K562 (cell line): ENCODE measurements around the gene WDR86. TPM values are rescaled to one million over a fixed set of nuclear protein-coding genes. Genes with fewer than 3 reads are reported as not detected.

Experiments
- CBFA2T3 ChIP-seq: fragments of 450-650 bp; IDR thresholded peaks from 2 replicates; pipeline ENCODE4 v1.6.1; 2017
- CHD7 ChIP-seq: fragments of 200-600 bp; sonication (generic); IDR thresholded peaks from one replicate; pipeline ENCODE4 v1.6.1; 2012; ENCODE audit warnings: mild to moderate bottlenecking, low read depth, low read length, inconsistent platforms
- MBD1 ChIP-seq: fragments of 250-450 bp; sonication (Bioruptor Pico); IDR thresholded peaks from 2 replicates; pipeline ENCODE4 v1.8.0; 2022; ENCODE audit warnings: inconsistent platforms
- PTBP1 ChIP-seq: fragments of 200-400 bp; formaldehyde crosslinking; IDR thresholded peaks from 2 replicates; pipeline ENCODE4 v1.6.1; 2017; ENCODE audit warnings: low read depth, low read length
- RB1 ChIP-seq: fragments of 450-650 bp; IDR thresholded peaks from 2 replicates; pipeline ENCODE4 v1.6.1; 2017; ENCODE audit warnings: low read depth, mild to moderate bottlenecking
- RNF219 ChIP-seq: fragments of 250-450 bp; sonication (Bioruptor Pico); IDR thresholded peaks from 2 replicates; pipeline ENCODE4 v1.5.0; 2022; ENCODE audit warnings: mild to moderate bottlenecking
- SMAD3 ChIP-seq: fragments of 450-650 bp; formaldehyde crosslinking; conservative IDR thresholded peaks from 2 replicates; pipeline ENCODE4 v1.4.0; 2020; ENCODE audit warnings: mild to moderate bottlenecking
- ZNF133 ChIP-seq: fragments of 250-450 bp; sonication (Bioruptor Pico); IDR thresholded peaks from 2 replicates; pipeline ENCODE4 v1.4.0; 2020; ENCODE audit warnings: mild to moderate bottlenecking
- ZNF324 ChIP-seq: fragments of 250-450 bp; sonication (Bioruptor Pico); IDR thresholded peaks from 2 replicates; pipeline ENCODE4 v1.4.0; 2020; ENCODE audit warnings: mild to moderate bottlenecking
- polyA plus RNA-seq, 8 experiments: library from polyadenylated mRNA; depleted of rRNA in 4 of 8; stranded (reverse) in 5 of 8; unstranded in 3 of 8; fragments of >200 nt; fragmentation: Nextera tagmentation in 2 of 8; fragmentation: Illumina TruSeq in 1 of 8; extraction: Ambion mirVana in 2 of 8; extraction: Trizol in 1 of 8; gene quantifications; 2 replicates each; pipeline versions ENCODE4 v1.2.1 to v1.2.3, GENCODE V29; 2011 to 2014; ENCODE audit warnings: inconsistent platforms in 1 of 8, missing spikeins in 1 of 8
- total RNA-seq, 7 experiments: library from RNA; depleted of rRNA in 6 of 7; stranded (reverse); fragments of >200 nt in 6 of 7; fragmentation: Illumina TruSeq in 2 of 7; extraction: Trizol in 2 of 7; gene quantifications; 2 replicates each; pipeline versions ENCODE4 v1.2.1 to v1.2.3, GENCODE V29; 2011 to 2021; ENCODE audit warnings: low replicate concordance in 1 of 7

The WDR86 gene
- total and polyA plus RNA-seq, 9 of the 15 experiments (the other 6 are each of a cell fraction or from before 2014, with no cell fraction given) = 0.24 TPM; not detected in 8

DNA sequence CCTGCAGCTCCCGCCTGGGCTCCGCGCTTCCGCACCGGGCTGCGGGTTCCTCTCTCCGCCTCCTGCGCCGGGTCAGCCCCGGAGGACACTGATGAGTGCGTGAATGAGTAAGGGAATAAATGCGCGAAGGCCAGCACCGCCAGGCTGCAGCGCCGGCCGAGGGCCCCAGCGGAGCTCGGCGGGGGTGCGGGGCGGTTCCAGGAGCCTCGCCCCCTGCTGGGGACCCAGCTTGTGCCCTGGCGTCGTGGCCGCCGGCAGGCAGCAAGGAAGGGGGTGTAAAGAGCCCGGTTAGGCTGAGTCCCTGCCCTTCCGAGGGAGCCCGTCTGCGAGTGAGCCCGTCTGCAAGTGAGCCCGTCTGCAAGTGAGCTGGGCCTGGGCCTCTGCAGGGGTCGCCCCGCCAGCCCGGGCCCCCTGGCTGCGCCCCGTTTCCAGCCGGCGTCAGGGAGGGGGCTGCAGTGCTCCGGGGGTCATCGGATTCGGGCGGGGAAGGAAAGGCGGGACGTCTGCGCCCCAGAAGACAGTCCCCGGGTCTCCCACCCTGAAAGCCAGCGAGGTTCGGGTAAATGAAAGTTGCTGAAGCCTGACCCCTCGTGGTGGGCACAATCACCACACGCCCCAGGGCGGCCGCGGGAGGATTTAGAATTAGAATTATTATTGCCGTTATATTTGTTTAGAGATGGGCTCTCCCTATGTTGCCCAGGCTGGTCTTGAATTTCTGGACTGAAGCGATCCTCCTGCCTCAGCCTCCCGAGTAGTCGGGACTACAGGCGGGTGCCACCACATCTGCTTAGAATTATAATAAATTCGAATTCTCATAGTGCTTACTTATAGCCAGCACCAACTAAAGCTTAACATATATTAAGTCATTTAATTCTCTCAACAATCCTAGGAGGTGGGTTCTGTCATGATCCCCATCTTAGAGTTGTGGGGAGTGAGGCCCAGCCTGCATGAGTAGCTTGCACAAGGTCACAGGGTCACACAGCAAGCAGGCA, 38.7 kb upstream of the WDR86 start (continued):
- TF ChIP-seq SMAD3 = no peak
- no peak for TF ChIP-seq PTBP1
- TF ChIP-seq ZNF133 (CRISPR knock-in tag) = no peak
- TF ChIP-seq ZNF324 (CRISPR knock-in tag) = no peak
- TF ChIP-seq RB1 = peak; percentile 65
- peak; percentile 96 for TF ChIP-seq MBD1 (CRISPR knock-in tag)
- TF ChIP-seq RNF219 = no peak
- no peak for TF ChIP-seq CHD7
- TF ChIP-seq CBFA2T3 = no peak
